Measurements from ENCODE around the gene SLX4IP.

Gene SLX4IP

DNA sequence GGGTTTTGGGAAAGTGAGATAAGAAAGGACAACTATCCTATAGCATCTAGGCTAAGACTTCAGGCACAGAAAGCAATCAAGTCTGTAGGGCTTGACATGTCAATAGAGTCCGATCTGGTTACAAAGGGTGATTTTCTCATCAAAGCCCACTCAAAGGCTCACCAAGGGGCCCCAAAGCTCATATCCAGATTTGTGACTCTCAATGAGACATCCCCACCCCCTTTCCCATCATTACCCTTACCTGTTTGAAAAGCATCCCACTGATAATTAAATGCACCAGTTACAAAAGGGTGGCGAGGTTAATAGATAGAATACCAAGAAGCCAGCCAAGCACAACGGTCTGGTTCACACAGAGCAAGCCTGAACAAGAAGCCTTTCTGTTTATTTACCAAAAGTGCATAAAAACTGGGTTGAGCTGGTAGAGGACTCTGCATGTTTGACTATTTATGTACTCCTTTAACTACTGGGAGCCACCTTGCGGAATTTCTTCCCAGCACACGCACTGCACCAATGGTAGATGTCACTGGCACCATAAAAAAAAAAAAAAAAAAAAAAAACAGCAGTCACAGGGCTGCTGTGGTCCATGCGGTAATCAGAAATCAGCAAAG, 232.6 kb downstream of the SLX4IP start:
- TF ChIP-seq, protein P1, sequence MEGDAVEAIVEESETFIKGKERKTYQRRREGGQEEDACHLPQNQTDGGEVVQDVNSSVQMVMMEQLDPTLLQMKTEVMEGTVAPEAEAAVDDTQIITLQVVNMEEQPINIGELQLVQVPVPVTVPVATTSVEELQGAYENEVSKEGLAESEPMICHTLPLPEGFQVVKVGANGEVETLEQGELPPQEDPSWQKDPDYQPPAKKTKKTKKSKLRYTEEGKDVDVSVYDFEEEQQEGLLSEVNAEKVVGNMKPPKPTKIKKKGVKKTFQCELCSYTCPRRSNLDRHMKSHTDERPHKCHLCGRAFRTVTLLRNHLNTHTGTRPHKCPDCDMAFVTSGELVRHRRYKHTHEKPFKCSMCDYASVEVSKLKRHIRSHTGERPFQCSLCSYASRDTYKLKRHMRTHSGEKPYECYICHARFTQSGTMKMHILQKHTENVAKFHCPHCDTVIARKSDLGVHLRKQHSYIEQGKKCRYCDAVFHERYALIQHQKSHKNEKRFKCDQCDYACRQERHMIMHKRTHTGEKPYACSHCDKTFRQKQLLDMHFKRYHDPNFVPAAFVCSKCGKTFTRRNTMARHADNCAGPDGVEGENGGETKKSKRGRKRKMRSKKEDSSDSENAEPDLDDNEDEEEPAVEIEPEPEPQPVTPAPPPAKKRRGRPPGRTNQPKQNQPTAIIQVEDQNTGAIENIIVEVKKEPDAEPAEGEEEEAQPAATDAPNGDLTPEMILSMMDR (IDR thresholded peaks at IDR 0.05; ENCODE audit: low read depth, low read length), result no peak
- Histone ChIP-seq H3K4me3 (ENCODE audit: low read depth, low read length) (no peak overlapping the region), H3K36me3 (no peaks in the 10 kb centered on the region), H3K9me3 (ENCODE audit: severe bottlenecking) (no peaks in the 10 kb centered on the region), H3K27me3 (ENCODE audit: insufficient read depth, low read depth, severe bottlenecking) (peaks cover 4% of the 10 kb centered on the region), H3K27ac (no peak overlapping the region)
- no peak for DNase-seq

- DNase-seq, result no peak
- Histone ChIP-seq H3K36me3 (no peaks in the 10 kb centered on the region), H3K27me3 (ENCODE audit: insufficient read depth, low read depth, severe bottlenecking) (peaks cover 7% of the 10 kb centered on the region), H3K4me3 (ENCODE audit: low read depth, low read length) (no peak overlapping the region), H3K9me3 (ENCODE audit: severe bottlenecking) (no peaks in the 10 kb centered on the region), H3K27ac (no peak overlapping the region)
- TF ChIP-seq, protein P1 (IDR thresholded peaks at IDR 0.05; ENCODE audit: low read depth, low read length), result no peak
Observed at GRCh38 chr20:10668677-10669368, 233.7 kb downstream of the SLX4IP start.

DNA sequence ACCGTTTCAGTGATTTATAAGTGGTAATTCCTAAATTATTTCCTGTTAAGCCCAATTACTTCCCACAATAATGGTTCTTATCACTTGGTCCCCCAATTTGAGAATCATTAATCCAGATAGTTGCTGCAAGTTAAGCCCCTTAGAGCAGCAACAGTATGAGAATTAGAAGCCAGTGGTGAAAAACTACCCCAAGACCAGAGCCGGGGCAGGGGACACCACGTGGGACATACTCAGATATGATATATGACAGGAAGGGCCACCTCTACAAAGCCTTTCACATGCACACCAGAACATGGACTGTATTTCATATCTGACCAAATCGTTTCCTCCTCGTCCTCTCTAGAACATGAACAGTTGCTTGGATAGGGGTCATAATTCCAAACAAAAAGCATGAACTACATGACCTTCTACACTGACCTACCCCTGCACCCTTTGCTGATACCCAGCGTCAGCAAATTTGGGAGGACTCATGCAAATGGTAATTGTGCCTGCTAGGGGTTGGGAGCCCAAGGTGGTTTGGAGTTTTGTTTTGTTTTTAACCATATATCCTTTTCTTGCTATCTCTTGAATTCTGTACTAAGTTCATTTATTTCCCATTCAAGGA, 234.8 kb downstream of the SLX4IP start:
- no peak overlapping the region for H3K27ac ChIP-seq
- no peak for DNase-seq
- H3K4me3 ChIP-seq (ENCODE audit: low read depth, low read length), result no peak overlapping the region
- peaks cover 7% of the 10 kb centered on the region for H3K27me3 ChIP-seq (ENCODE audit: insufficient read depth, low read depth, severe bottlenecking)
- H3K36me3 ChIP-seq, result no peaks in the 10 kb centered on the region
- TF ChIP-seq, protein P1 (IDR thresholded peaks at IDR 0.05; ENCODE audit: low read depth, low read length), result no peak
- H3K9me3 ChIP-seq (ENCODE audit: severe bottlenecking), result no peaks in the 10 kb centered on the region

DNA sequence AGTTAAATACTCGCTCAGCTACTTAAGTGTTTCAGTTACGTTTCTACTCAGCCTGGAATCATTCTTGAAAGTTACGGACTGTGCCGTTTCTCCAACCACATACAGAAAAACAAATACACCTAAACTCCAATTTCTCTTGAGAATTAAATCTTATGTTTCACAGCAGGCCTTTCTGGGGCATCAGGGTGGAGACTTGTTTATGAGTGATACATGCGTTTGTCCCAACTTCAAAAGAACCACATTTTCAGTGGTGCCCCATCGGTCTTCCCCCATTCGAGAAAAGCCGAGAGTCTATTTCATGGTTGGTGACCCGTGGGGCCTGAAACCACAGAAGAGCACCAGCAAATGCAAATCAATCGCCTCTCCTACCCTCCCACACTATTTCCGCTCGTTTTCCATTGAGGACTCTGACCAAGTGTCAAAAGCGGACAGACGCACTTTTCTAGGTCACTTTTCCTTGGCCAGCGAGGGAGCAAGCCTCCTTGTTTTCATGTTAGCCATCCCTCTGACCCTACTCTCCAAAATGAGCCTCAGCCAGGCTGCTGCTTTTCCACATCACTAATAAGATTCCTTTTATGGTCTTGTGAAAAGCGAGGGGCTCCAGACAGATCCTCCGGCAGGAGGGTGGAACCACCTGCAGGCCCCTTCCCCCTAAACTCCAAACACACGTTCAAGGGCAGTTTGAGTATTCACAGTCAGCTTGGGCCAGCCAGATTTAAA, 235.6 kb downstream of the SLX4IP start:
- H3K27ac ChIP-seq, result no peak overlapping the region

DNA sequence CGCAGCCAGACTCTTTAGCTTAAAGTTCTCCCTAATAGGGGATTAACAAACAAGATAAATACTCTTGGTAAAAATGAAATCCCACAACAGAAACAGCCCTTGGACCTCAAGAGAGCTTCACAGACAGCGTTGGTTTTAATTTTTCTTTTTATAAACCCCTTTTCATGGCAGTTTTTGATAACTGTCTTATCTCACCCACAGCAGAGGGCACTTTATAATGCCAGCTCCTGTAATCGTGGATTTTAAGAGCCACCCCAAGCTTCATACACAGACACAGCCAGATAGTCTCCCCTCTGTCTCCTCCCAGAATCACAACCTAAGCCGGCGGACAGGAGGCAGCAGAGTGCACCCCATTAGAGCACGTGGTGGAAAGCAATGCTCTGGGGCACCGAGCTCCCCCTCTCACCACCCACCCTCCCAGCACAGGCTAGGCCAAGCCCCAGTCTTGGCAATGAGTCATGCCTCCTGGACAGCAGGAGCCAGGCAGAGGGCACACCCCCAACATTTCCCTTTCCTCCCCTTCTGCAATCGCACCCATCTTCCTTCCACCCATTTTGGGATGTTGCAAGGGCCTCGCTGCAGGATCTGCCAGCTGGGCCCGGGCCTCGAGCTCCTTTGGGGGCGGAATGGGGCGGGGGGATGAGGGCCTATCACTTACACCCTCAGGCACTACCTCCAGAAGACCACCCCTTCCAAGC, 236.3 kb downstream of the SLX4IP start:
- peak; percentile 52 for DNase-seq
- Histone ChIP-seq H3K27ac (no peak overlapping the region), H3K9me3 (ENCODE audit: severe bottlenecking) (no peaks in the 10 kb centered on the region), H3K36me3 (no peaks in the 10 kb centered on the region), H3K4me3 (ENCODE audit: low read depth, low read length) (peak overlapping the region; percentile 83), H3K27me3 (ENCODE audit: insufficient read depth, low read depth, severe bottlenecking) (peaks cover 7% of the 10 kb centered on the region)
- TF ChIP-seq, protein P1 (IDR thresholded peaks at IDR 0.05; ENCODE audit: low read depth, low read length), result peak; percentile 46

More for the DNA sequence above, 235.6 kb downstream of the SLX4IP start:
- DNase-seq, result peak; percentile 23
- H3K9me3 ChIP-seq (ENCODE audit: severe bottlenecking), result no peaks in the 10 kb centered on the region
- TF ChIP-seq, protein P1 (IDR thresholded peaks at IDR 0.05; ENCODE audit: low read depth, low read length), result no peak
- no peak overlapping the region; the same call in 1 of the 2 replicates for H3K4me3 ChIP-seq (ENCODE audit: low read depth, low read length)
- H3K36me3 ChIP-seq, result no peaks in the 10 kb centered on the region
- peaks cover 7% of the 10 kb centered on the region for H3K27me3 ChIP-seq (ENCODE audit: insufficient read depth, low read depth, severe bottlenecking)

All from WERI-Rb-1 (cell line).